Tibial nerve (tissue), 4 donors: ENCODE measurements around the gene NDUFC2.
"Not testable (repeated sequence)": the region's sequence is repeated elsewhere in the genome, so short reads cannot be mapped to it uniquely, and the experiment has no call there.

Experiments used
- CTCF ChIP-seq, 5 experiments: fragments of 200-600 bp in 3 of 5; fragments of 450-650 bp in 2 of 5; sonication (generic) in 3 of 5; IDR thresholded peaks; one replicate each; pipeline ENCODE4 v1.5.1; 2016 to 2019; ENCODE audit warnings: antibody characterized with exemption in 5 of 5, mild to moderate bottlenecking in 3 of 5, moderate library complexity in 2 of 5
- EP300 ChIP-seq, 2 donors: sonication (generic); formaldehyde crosslinking; IDR thresholded peaks; one replicate each; pipeline ENCODE4 v1.6.1; 2017; ENCODE audit warnings: antibody characterized with exemption in 2 of 2, mild to moderate bottlenecking in 1 of 2
- POLR2A ChIP-seq, 2 donors: fragments of 450-650 bp; IDR thresholded peaks; one replicate each; pipeline ENCODE4 v1.6.1; 2017; ENCODE audit warnings: antibody characterized with exemption in 2 of 2, mild to moderate bottlenecking in 2 of 2, moderate library complexity in 2 of 2

DNA sequence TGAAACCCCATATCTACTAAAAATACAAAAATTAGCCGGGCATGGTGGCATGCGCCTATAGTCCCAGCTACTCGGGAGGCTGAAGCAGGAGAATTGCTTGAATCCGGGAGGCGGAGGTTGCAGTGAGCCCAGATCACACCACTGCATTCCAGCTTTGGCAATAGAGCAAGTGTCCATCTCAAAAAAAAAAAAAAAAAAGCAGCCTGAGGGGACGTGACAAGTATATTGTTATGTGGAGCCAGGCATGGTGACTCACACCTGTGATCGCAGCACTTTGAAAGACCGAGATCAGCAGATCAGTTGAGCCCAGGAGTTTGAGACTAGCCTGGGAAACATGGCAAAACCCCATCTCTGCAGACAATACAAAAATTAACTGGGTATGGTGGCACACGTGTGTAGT lies 51.2 kb downstream of the NDUFC2 start:
- not testable (repeated sequence) for TF ChIP-seq POLR2A, CTCF, EP300 (IDR thresholded peaks at IDR 0.05)
